Esophagus muscularis mucosa (tissue), 4 donors: ENCODE results near the gene TXNDC5. TPM values are rescaled to one million over a fixed set of nuclear protein-coding genes. Genes with fewer than 3 reads are reported as not detected.

ENCODE experiments used
- DNase-seq: peaks from one replicate; pipeline ENCODE4 v3.0.0-alpha.2; 2017; ENCODE audit errors: extremely low spot score
- H3K27ac ChIP-seq, 4 donors: fragments of 200-600 bp; sonication (generic); replicated peaks in 1 of 4; 1 replicate in 3 of 4; 2 replicates in 1 of 4; pipeline ENCODE4 v1.5.1; 2016 to 2019; ENCODE audit warnings: mild to moderate bottlenecking in 1 of 4
- H3K27me3 ChIP-seq, 4 donors: fragments of 200-600 bp; sonication (generic); one replicate each; pipeline versions ENCODE4 v1.5.1 to v1.6.0; 2016 to 2019
- H3K36me3 ChIP-seq, 4 donors: fragments of 200-600 bp; sonication (generic); one replicate each; pipeline ENCODE4 v1.5.1; 2016 to 2019
- H3K4me1 ChIP-seq, 4 donors: fragments of 200-600 bp; sonication (generic); one replicate each; pipeline ENCODE4 v1.5.1; 2016 to 2019
- H3K4me3 ChIP-seq, 4 donors: fragments of 200-600 bp; sonication (generic); 1 replicate in 2 of 4; 2 replicates in 2 of 4; pipeline ENCODE4 v1.5.1; 2016 to 2019; ENCODE audit warnings: mild to moderate bottlenecking in 4 of 4, moderate library complexity in 1 of 4
- H3K9me3 ChIP-seq, 4 donors: fragments of 200-600 bp; sonication (generic); 1 replicate in 3 of 4; 2 replicates in 1 of 4; pipeline ENCODE4 v1.5.1; 2016 to 2019
- EP300 ChIP-seq: sonication (generic); formaldehyde crosslinking; IDR thresholded peaks from one replicate; pipeline ENCODE4 v1.6.1; 2017; ENCODE audit warnings: antibody characterized with exemption
- POLR2A ChIP-seq: fragments of 450-650 bp; IDR thresholded peaks from one replicate; pipeline ENCODE4 v1.6.1; 2017; ENCODE audit warnings: antibody characterized with exemption, moderate library complexity, mild to moderate bottlenecking, low read depth
- POLR2AphosphoS5 ChIP-seq, 2 donors: sonication (generic); formaldehyde crosslinking; IDR thresholded peaks; one replicate each; pipeline ENCODE4 v1.6.1; 2017; ENCODE audit warnings: antibody characterized with exemption in 2 of 2
- WGBS: methylation state at CpG from one replicate; pipeline ENCODE4 v1.1.5; 2018; 5-methylcytosine and 5-hydroxymethylcytosine counted together
- intact Hi-C: fragments of 100-400 bp; cut with DNase I; formaldehyde crosslinking; loops from one replicate; pipeline ENCODE4 v1.15.1; 2023
- total RNA-seq, 4 donors: library from RNA; depleted of rRNA; stranded (reverse); fragments of >200 nt; gene quantifications; one replicate each; pipeline versions ENCODE4 v1.1.0 to v1.2.1, GENCODE V29; 2016
- TF ChIP-seq, protein P1 (sequence below), 3 experiments: fragments of 200-600 bp in 2 of 3; fragments of 450-650 bp in 1 of 3; sonication (generic) in 2 of 3; IDR thresholded peaks; one replicate each; pipeline ENCODE4 v1.5.1; 2017 to 2019; ENCODE audit warnings: antibody characterized with exemption in 3 of 3, mild to moderate bottlenecking in 2 of 3, moderate library complexity in 1 of 3

TXNDC5 gene
- total RNA-seq, 4 donors from 2014 or later: 61.5 to 116 (median 99.0) TPM

GRCh38 chr6:7846966-7847818 is 63.4 kb downstream of the TXNDC5 start:
- Histone ChIP-seq H3K4me1 (peaks cover 0 to 5% (median 0%) of the 10 kb centered on the region in 4 donors), H3K27me3 (no peaks in the 10 kb centered on the region), H3K4me3 (no peak overlapping the region), H3K36me3 (no peaks in the 10 kb centered on the region), H3K27ac (no peak overlapping the region), H3K9me3 (peaks cover 0 to 18% (median 11%) of the 10 kb centered on the region in 4 donors)
- WGBS: 65% methylated on average over 7 of the region's 7 CpGs
- DNase-seq: no peak
- TF ChIP-seq POLR2A (no peak), POLR2AphosphoS5 (IDR thresholded peaks at IDR 0.05) (no peak)
- TF ChIP-seq, protein P1, sequence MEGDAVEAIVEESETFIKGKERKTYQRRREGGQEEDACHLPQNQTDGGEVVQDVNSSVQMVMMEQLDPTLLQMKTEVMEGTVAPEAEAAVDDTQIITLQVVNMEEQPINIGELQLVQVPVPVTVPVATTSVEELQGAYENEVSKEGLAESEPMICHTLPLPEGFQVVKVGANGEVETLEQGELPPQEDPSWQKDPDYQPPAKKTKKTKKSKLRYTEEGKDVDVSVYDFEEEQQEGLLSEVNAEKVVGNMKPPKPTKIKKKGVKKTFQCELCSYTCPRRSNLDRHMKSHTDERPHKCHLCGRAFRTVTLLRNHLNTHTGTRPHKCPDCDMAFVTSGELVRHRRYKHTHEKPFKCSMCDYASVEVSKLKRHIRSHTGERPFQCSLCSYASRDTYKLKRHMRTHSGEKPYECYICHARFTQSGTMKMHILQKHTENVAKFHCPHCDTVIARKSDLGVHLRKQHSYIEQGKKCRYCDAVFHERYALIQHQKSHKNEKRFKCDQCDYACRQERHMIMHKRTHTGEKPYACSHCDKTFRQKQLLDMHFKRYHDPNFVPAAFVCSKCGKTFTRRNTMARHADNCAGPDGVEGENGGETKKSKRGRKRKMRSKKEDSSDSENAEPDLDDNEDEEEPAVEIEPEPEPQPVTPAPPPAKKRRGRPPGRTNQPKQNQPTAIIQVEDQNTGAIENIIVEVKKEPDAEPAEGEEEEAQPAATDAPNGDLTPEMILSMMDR (IDR thresholded peaks at IDR 0.05): no peak
- intact Hi-C loops: no loop called here

- DNase-seq: no peak
- Histone ChIP-seq H3K9me3 (no peaks in the 10 kb centered on the region), H3K4me3 (no peak overlapping the region), H3K27ac (no peak overlapping the region), H3K27me3 (no peaks in the 10 kb centered on the region), H3K36me3 (no peaks in the 10 kb centered on the region), H3K4me1 (peaks cover 0 to 5% (median 0%) of the 10 kb centered on the region in 4 donors)
- intact Hi-C loops: no loop called here
- 69% methylated on average over 3 of the region's 3 CpGs for WGBS
- TF ChIP-seq, protein P1 (IDR thresholded peaks at IDR 0.05): no peak
- TF ChIP-seq EP300: no peak
- no peak for TF ChIP-seq POLR2AphosphoS5 (IDR thresholded peaks at IDR 0.05)
- TF ChIP-seq POLR2A: no peak
These were observed 68.7 kb downstream of the TXNDC5 start for GRCh38 chr6:7841781-7842468.

- H3K4me1 ChIP-seq: no peaks in the 10 kb centered on the region
- H3K36me3 ChIP-seq: no peaks in the 10 kb centered on the region
- H3K27ac ChIP-seq: no peak overlapping the region
- WGBS: 92% methylated on average over 4 of the region's 4 CpGs
- no peak for TF ChIP-seq EP300
- no peak for TF ChIP-seq POLR2A
- TF ChIP-seq POLR2AphosphoS5 (IDR thresholded peaks at IDR 0.05): no peak
- TF ChIP-seq, protein P1 (IDR thresholded peaks at IDR 0.05): no peak
- DNase-seq: peak; percentile 31
- H3K9me3 ChIP-seq: no peaks in the 10 kb centered on the region
- H3K4me3 ChIP-seq: no peak overlapping the region
- intact Hi-C loops: no loop called here
- H3K27me3 ChIP-seq: no peaks in the 10 kb centered on the region
These were observed 74.1 kb downstream of the TXNDC5 start for GRCh38 chr6:7836371-7837026.

- H3K36me3 ChIP-seq: no peaks in the 10 kb centered on the region
- H3K27me3 ChIP-seq: no peaks in the 10 kb centered on the region
- DNase-seq: peak; percentile 29
- H3K9me3 ChIP-seq: no peaks in the 10 kb centered on the region
- TF ChIP-seq EP300 (no peak), POLR2AphosphoS5 (IDR thresholded peaks at IDR 0.05) (no peak), POLR2A (no peak)
- TF ChIP-seq, protein P1 (IDR thresholded peaks at IDR 0.05): no peak
- 41% methylated on average over 4 of the region's 4 CpGs for WGBS
- H3K27ac ChIP-seq: no peak overlapping the region
- intact Hi-C loops: no loop called here
- no peaks in the 10 kb centered on the region for H3K4me1 ChIP-seq
- H3K4me3 ChIP-seq: no peak overlapping the region
These were observed 76.9 kb downstream of the TXNDC5 start for GRCh38 chr6:7833751-7834070.
